PC-9 (cell line): ENCODE measurements around the gene ZNF467. TPM values are rescaled to one million over a fixed set of nuclear protein-coding genes. Genes with fewer than 3 reads are reported as not detected.

Experiments used
- BruUV-seq: library from RNA; stranded (reverse); fragments of 400-500 nt; replicated peaks from 2 replicates; lab custom pipeline; 2021; lab: Mats Ljungman, UMichigan
- CTCF ChIA-PET: fragments of 300-600 bp; sonication (Branson Sonifier 250); formaldehyde crosslinking; loops from one replicate; lab custom pipeline; 2022; ENCODE audit warnings: antibody characterized with exemption; lab: Charles Lee
- POLR2A ChIA-PET: fragments of 300-600 bp; sonication (Branson Sonifier 250); formaldehyde crosslinking; loops from one replicate; lab custom pipeline; 2022; ENCODE audit warnings: antibody characterized with exemption; ENCODE audit not compliant: unreplicated experiment; lab: Charles Lee
- DNase-seq, 2 experiments: peaks; one replicate each; pipeline versions ENCODE4 v3.0.0 to v3.0.0-alpha.2; 2015 to 2022; ENCODE audit warnings: mixed read lengths in 1 of 2
- H2AFZ ChIP-seq: fragments of 200-600 bp; sonication (generic); 2 replicates; pipeline ENCODE4 v1.8.1; 2017; ENCODE audit warnings: antibody characterized with exemption
- H3F3A ChIP-seq: fragments of 200-600 bp; sonication (generic); 2 replicates; pipeline ENCODE4 v1.8.1; 2017; ENCODE audit warnings: antibody characterized with exemption, mild to moderate bottlenecking, low read depth; ENCODE audit not compliant: insufficient read depth
- H3K27ac ChIP-seq: fragments of 200-600 bp; sonication (generic); 2 replicates; pipeline ENCODE4 v1.6.1; 2016; ENCODE audit warnings: mixed run types
- H3K27me3 ChIP-seq: fragments of 200-600 bp; sonication (generic); 2 replicates; pipeline ENCODE4 v1.6.1; 2016; ENCODE audit warnings: low read depth, mixed run types; ENCODE audit not compliant: insufficient read depth
- H3K36me3 ChIP-seq: fragments of 200-600 bp; sonication (generic); 2 replicates; pipeline ENCODE4 v1.6.1; 2016; ENCODE audit warnings: low read depth, mixed run types
- H3K4me1 ChIP-seq: fragments of 200-600 bp; sonication (generic); replicated peaks from 2 replicates; pipeline ENCODE4 v1.6.1; 2016; ENCODE audit warnings: mixed run types; ENCODE audit not compliant: insufficient read depth
- H3K4me2 ChIP-seq: fragments of 200-600 bp; sonication (generic); 2 replicates; pipeline ENCODE4 v1.6.1; 2017; ENCODE audit warnings: mixed run types
- H3K4me3 ChIP-seq: fragments of 200-600 bp; sonication (generic); 2 replicates; pipeline ENCODE4 v1.6.1; 2016; ENCODE audit warnings: mixed run types
- H3K79me2 ChIP-seq: fragments of 200-600 bp; sonication (generic); 2 replicates; pipeline ENCODE4 v1.6.1; 2017; ENCODE audit warnings: low read depth, mixed run types
- H3K9me2 ChIP-seq: fragments of 200-600 bp; sonication (generic); 2 replicates; pipeline ENCODE4 v1.8.1; 2017; ENCODE audit warnings: mild to moderate bottlenecking; ENCODE audit not compliant: insufficient read depth
- H3K9me3 ChIP-seq: fragments of 200-600 bp; sonication (generic); 2 replicates; pipeline ENCODE4 v1.8.1; 2016; ENCODE audit warnings: low read depth; ENCODE audit not compliant: insufficient read depth
- H4K20me1 ChIP-seq: fragments of 200-600 bp; sonication (generic); 2 replicates; pipeline ENCODE4 v1.8.1; 2017; ENCODE audit not compliant: insufficient read depth
- EZH2 ChIP-seq: fragments of 200-600 bp; sonication (generic); IDR thresholded peaks from 2 replicates; pipeline ENCODE4 v1.8.0; 2017; ENCODE audit warnings: antibody characterized with exemption, low read depth
- intact Hi-C: fragments of 100-400 bp; cut with micrococcal nuclease; formaldehyde crosslinking; loops from one replicate; pipeline ENCODE4 v1.10.0; 2022; ENCODE audit not compliant: unreplicated experiment
- total RNA-seq: library from RNA; stranded (reverse); gene quantifications from 2 replicates; pipeline ENCODE4 v1.2.3, GENCODE V29; 2021
- TF ChIP-seq, protein P1 (sequence below): fragments of 200-600 bp; sonication (generic); conservative IDR thresholded peaks from 2 replicates; pipeline ENCODE4 v1.6.1; 2017; ENCODE audit warnings: mixed run types, antibody characterized with exemption, mild to moderate bottlenecking, moderate library complexity

The ZNF467 gene
- total RNA-seq, 1 experiment from 2014 or later, result 6.6 TPM

DNA sequence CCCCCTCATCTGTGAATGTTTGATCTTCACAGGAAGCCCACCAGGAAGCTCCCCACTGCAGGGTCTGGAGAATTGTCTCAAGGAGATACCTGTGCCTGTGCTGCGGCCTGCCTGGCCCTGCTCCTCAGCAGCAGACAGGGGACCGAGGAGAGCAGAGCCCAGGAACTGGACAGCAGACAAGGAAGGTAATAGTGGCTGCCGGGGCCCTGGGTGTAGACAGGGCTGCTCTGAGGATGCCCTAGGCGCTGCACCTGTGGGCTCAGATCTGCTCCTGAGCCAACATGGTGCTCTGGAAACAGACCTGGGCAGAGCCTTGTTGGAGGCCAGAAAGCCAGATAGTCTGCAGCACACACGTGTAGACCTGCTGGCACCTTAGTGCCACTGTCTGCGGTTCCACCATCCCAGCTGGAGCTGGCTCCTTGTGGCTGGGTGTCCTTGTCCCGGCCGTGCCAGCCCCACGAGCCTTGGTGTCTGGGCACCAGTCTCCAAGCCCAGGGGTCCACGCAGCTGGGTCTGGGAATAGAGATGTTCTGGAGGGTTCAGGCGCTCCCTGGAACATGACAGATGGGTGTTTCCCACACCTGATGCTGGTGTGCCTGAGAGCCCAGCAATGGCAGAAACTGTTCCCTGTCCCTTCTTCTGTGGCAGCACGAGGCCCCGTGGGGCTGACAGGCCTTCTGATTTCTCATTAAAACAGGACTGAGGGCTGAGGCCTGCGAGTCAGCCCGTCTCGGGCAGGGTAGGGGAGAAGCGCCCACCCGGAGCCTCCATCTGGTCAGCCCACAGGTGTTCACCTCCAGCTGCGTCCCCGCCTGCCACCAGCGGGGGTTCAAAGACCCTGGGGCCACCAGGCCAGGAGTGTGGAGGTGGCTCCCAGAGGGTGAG lies 44.7 kb downstream of the ZNF467 start:
- H3K9me3 ChIP-seq, result no peaks in the 10 kb centered on the region
- H3F3A ChIP-seq, result no peaks in the 10 kb centered on the region
- H3K4me3 ChIP-seq, result no peak overlapping the region
- H4K20me1 ChIP-seq, result no peaks in the 10 kb centered on the region
- H3K4me2 ChIP-seq, result no peak overlapping the region
- H3K27ac ChIP-seq, result no peak overlapping the region
- ChIA-PET POLR2A (no interaction called here), CTCF (no interaction called here)
- H2AFZ ChIP-seq, result no peak overlapping the region
- H3K9me2 ChIP-seq, result no peaks in the 10 kb centered on the region
- no peaks in the 10 kb centered on the region for H3K4me1 ChIP-seq
- H3K79me2 ChIP-seq, result no peaks in the 10 kb centered on the region
- H3K27me3 ChIP-seq, result no peaks in the 10 kb centered on the region
- peak in 1 of 2 experiments; percentile 24 for DNase-seq
- no peaks in the 10 kb centered on the region for H3K36me3 ChIP-seq
- intact Hi-C loops, result no loop called here
- BruUV-seq, result no TSS peak
- TF ChIP-seq, protein P1, sequence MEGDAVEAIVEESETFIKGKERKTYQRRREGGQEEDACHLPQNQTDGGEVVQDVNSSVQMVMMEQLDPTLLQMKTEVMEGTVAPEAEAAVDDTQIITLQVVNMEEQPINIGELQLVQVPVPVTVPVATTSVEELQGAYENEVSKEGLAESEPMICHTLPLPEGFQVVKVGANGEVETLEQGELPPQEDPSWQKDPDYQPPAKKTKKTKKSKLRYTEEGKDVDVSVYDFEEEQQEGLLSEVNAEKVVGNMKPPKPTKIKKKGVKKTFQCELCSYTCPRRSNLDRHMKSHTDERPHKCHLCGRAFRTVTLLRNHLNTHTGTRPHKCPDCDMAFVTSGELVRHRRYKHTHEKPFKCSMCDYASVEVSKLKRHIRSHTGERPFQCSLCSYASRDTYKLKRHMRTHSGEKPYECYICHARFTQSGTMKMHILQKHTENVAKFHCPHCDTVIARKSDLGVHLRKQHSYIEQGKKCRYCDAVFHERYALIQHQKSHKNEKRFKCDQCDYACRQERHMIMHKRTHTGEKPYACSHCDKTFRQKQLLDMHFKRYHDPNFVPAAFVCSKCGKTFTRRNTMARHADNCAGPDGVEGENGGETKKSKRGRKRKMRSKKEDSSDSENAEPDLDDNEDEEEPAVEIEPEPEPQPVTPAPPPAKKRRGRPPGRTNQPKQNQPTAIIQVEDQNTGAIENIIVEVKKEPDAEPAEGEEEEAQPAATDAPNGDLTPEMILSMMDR, result no peak
- no peak for TF ChIP-seq EZH2

DNA sequence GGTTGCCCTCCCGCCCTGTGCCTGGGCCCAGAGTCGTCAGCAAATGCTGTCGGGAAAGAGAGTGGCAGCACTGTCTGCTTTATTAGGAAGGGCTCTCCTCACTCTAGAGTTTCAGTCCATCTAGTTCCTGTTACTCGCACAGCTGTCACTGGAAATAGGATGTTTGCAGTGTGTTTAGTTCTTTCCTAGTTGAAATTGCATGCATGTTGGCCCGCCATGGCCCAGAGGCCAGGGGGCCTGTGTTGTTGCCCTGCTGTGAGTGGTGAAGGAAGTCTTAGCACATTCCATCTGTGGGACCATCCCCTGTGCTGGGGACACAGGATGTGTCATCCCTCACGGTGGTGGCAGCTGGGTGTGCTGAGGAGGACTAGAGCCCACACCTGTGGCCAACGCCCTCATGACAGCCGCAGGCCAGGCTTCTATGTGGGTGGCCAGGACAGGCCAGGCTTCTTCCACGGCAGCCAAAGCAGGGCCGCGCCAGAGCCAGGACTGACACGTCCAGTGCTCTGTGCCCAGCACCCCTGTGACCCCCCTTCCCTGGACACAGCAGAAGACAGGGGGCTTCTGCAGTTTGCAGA lies 45.4 kb downstream of the ZNF467 start:
- POLR2A ChIA-PET, result no interaction called here

DNA sequence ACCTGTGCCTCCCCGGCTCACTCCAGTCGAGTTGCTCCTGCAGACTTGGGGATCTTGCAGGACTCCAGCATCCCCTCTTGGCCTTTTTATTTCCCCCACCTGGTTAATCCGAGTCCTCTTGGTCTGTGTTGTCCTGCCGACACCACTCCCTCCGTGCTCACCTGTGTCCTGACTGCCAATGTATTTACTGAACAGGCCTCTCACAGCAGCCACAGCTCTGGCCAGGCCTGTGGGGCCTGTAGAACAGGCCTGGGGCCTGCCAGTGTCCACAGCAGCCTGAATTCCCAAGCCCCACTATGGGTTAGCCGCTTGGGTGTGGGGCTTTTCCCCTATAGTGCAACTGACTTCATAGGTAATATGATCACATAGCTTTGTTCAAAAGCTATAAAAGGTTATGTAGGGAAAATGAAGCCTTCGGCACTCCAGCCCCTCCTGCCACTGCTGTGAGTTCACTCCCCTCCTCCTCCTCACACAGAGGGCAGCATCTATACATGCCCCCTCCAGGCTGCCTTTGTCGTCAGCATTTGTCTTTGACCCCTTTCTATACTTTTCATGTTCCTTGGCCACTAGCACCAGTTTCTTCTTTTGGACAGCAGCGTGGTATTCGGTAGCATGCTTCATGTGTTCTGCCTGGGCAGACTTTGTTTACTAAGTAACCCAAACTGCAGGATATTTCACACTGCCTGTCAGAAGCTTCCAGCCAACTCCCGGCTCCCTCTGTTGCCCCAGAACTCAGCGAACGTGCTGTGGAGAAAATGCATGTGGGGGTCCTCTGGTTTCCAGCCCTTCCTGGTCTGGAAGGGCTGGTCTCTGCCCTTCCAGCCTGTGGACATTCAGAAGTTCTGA lies 46.1 kb downstream of the ZNF467 start:
- no peak overlapping the region for H3K27ac ChIP-seq
- H3K36me3 ChIP-seq, result no peaks in the 10 kb centered on the region
- no peaks in the 10 kb centered on the region for H3K4me1 ChIP-seq
- no TSS peak for BruUV-seq
- TF ChIP-seq, protein P1, result no peak
- TF ChIP-seq EZH2, result no peak
- H2AFZ ChIP-seq, result no peak overlapping the region
- ChIA-PET POLR2A (interaction anchor here (0.6 kb wide), 1 partner anchor 37 kb away, joined by 3 read pairs; no protein-coding TSS in a partner anchor), CTCF (no interaction called here)
- intact Hi-C loops, result no loop called here
- no peaks in the 10 kb centered on the region for H3K27me3 ChIP-seq
- H4K20me1 ChIP-seq, result no peaks in the 10 kb centered on the region
- H3K4me3 ChIP-seq, result no peak overlapping the region
- H3K4me2 ChIP-seq, result no peak overlapping the region
- no peaks in the 10 kb centered on the region for H3K9me2 ChIP-seq
- DNase-seq, result peak; percentile 17 to 26
- no peaks in the 10 kb centered on the region for H3K9me3 ChIP-seq
- no peaks in the 10 kb centered on the region for H3K79me2 ChIP-seq
- no peaks in the 10 kb centered on the region for H3F3A ChIP-seq

More for the DNA sequence above, 45.4 kb downstream of the ZNF467 start:
- intact Hi-C loops, result no loop called here
- no peaks in the 10 kb centered on the region for H3F3A ChIP-seq
- H2AFZ ChIP-seq, result no peak overlapping the region
- TF ChIP-seq, protein P1, result no peak
- DNase-seq, result peak; percentile 8 to 44
- CTCF ChIA-PET, result no interaction called here
- no peak overlapping the region for H3K4me3 ChIP-seq
- H3K36me3 ChIP-seq, result no peaks in the 10 kb centered on the region
- H3K4me1 ChIP-seq, result no peaks in the 10 kb centered on the region
- H3K27me3 ChIP-seq, result no peaks in the 10 kb centered on the region
- H3K9me2 ChIP-seq, result no peaks in the 10 kb centered on the region
- no peaks in the 10 kb centered on the region for H3K79me2 ChIP-seq
- no peak overlapping the region for H3K27ac ChIP-seq
- no peaks in the 10 kb centered on the region for H3K9me3 ChIP-seq
- no TSS peak for BruUV-seq
- H3K4me2 ChIP-seq, result no peak overlapping the region
- no peaks in the 10 kb centered on the region for H4K20me1 ChIP-seq
